ENCODE results near the gene RPL29.

RPL29 gene

GRCh38 chr3:52023101-52023770 lies 27.5 kb upstream of the RPL29 start:
- H3K27ac ChIP-seq: peak overlapping the region; percentile 10; the same call in 1 of the 2 replicates
- CTCF ChIA-PET: interaction anchor here (1.0 kb wide), 1 partner anchor 22 kb away, joined by 3 read pairs; no protein-coding TSS in a partner anchor
- no peak for TF ChIP-seq CTCF (conservative IDR thresholded peaks at IDR 0.05; ENCODE audit: low read depth)
- no peak for DNase-seq (ENCODE audit: low spot score)
- POLR2A ChIA-PET (ENCODE audit: low non-redundant PET): no interaction called here

DNA sequence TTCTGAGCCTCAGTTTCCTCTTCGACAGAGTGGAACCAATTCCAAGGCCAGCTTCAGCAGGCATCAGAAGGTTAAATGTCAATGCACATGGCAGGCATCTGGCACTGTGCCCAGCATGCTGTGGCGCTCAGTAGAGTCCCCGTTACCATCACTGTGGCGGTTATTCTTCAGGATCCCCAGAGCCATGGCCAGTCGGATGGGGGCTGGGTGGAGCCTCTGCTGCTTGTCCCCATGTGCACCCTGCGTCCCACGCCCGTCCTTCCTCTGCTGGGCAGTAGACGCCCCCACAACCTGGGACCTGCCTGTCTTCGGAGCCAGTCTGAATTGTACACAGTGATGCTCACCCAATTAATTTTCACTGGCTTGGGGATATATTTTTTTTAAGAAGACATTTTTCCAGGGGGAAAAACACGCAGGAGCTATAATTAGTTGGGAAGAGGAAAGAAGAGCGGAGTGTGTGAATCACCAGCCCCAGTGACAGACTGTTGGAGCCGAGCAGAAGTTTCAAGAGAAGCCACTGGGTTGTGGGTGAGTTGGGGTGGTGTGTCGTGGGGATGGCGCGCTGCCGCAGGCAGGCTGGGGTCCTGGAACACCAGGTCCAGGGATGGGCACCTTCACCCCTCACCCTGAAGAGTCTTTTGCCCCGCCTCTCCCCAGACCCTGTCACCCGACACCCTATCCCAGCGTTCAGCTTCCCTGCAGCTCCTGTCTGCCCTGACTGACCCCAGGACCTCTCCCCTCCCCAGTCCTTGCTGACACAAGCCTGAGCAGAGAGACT lies 26.8 kb upstream of the RPL29 start:
- CTCF ChIA-PET: interaction anchor here (1.0 kb wide), 1 partner anchor 21 kb away, joined by 3 read pairs; no protein-coding TSS in a partner anchor
- DNase-seq (ENCODE audit: low spot score): no peak
- peak overlapping the region; percentile 10; the same call in 1 of the 2 replicates for H3K27ac ChIP-seq
- POLR2A ChIA-PET (ENCODE audit: low non-redundant PET): no interaction called here
- TF ChIP-seq CTCF (conservative IDR thresholded peaks at IDR 0.05; ENCODE audit: low read depth): no peak

GRCh38 chr3:52021489-52022268 lies 26.0 kb upstream of the RPL29 start:
- ChIA-PET CTCF (interaction anchor here (0.8 kb wide), 1 partner anchor 17 kb away, joined by 3 read pairs; no protein-coding TSS in a partner anchor), POLR2A (ENCODE audit: low non-redundant PET) (no interaction called here)
- H3K27ac ChIP-seq: peak overlapping the region; percentile 34
- DNase-seq (ENCODE audit: low spot score): no peak
- TF ChIP-seq CTCF (conservative IDR thresholded peaks at IDR 0.05; ENCODE audit: low read depth): no peak

DNA sequence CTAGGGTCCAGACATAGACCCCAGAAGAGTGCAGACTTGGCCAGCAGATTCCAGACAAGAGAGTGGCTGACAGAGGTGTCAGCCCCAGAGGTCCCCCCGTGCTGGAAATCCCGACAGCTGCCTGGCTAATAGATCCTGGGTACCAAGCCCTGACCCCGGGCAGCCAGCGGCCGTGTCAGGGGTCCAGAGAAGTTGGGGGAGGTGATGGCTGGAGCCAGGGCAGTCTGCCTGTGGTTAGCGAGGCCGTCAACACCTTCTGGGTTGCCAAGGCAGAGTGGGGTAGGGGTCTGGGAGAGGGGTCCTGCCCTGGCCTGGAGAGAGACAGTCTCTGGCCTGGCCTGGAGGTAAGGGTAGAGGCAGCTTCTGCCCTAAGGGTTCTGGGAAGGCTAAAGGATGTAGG lies 25.1 kb upstream of the RPL29 start:
- no peak for TF ChIP-seq CTCF (conservative IDR thresholded peaks at IDR 0.05; ENCODE audit: low read depth)
- no peak for DNase-seq (ENCODE audit: low spot score)
- CTCF ChIA-PET: no interaction called here
- POLR2A ChIA-PET (ENCODE audit: low non-redundant PET): no interaction called here
- H3K27ac ChIP-seq: peak overlapping the region; percentile 34

DNA sequence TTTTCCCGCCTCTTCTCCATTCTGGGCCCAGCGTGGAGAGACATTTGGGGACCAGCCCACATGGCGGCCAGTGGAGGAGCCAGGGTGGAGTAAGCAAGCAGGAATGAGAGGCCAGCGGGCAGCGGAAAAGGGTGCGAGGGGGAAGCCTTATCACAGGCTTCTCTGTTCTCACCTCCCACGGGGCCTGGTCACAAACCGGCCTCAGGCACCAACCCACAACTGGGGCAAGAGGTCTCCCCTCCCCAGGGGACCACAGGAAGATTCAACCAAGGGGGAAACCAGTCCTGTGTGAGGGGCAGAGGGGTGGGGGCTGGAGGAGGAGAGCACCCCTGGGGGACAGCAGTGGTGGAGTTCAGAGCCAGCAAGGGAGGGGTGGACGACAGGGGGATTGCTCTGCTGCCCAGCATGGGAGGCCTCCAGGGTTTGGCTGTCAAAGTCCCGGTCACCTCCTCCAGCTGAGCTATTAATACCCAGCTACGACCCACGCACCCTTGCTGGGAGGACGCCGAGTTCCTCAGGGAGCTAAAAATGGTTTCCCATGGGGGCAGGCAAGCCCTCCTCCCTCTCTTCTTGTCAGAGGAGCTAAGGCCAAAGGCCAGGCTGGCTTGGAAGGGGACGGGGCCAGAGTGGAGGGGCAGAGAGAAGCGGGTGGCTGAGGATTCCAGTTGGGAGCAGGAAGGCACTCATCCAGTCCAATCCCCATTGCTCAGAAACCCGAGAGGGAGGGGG lies 23.8 kb upstream of the RPL29 start:
- H3K27ac ChIP-seq: peak overlapping the region; percentile 38
- TF ChIP-seq CTCF (conservative IDR thresholded peaks at IDR 0.05; ENCODE audit: low read depth): no peak
- ChIA-PET POLR2A (ENCODE audit: low non-redundant PET) (no interaction called here), CTCF (no interaction called here)
- no peak for DNase-seq (ENCODE audit: low spot score)
